ENCODE data around the gene PDZK1IP1. TPM values are rescaled to one million over a fixed set of nuclear protein-coding genes. Genes with fewer than 3 reads are reported as not detected.
"Not testable (repeated sequence)": the region's sequence is repeated elsewhere in the genome, so short reads cannot be mapped to it uniquely, and the experiment has no call there.

Gene PDZK1IP1
- total RNA-seq, 1 donor from 2014 or later, result not detected

DNA sequence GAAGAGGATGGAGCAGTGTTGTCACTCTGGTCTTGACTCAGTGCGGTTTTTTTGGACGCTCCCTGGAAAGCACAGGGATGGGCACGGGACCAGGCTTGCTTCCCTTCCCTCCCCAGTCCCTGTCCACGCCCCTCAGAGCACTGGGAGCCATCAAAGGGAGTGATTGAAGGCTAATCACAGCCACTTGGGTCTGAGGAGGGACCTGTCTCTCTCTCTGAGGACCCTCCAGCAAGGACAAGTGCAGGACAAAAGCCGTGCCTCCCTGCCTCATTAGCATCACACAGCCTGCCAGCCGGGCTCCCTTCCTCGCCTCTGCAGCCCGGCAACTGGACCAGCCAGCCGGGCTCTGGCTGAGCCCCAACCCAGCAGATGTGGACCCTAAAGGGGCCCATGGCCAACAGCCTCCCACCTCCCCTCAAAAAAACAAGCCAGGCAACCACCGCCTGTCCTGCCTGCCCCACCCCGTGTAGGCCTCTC is 18.6 kb upstream of the PDZK1IP1 start:
- Mint-ChIP-seq H3K4me1 (ENCODE audit: low read depth, unreplicated experiment) (peaks cover 6% of the 10 kb centered on the region), H3K4me3 (ENCODE audit: unreplicated experiment) (no peak overlapping the region), H3K27me3 (ENCODE audit: unreplicated experiment) (peaks cover 5% of the 10 kb centered on the region), H3K9me3 (ENCODE audit: unreplicated experiment) (peaks cover 8% of the 10 kb centered on the region), H3K27ac (ENCODE audit: unreplicated experiment) (no peak overlapping the region), H3K36me3 (ENCODE audit: unreplicated experiment) (peaks cover 4% of the 10 kb centered on the region)
- DNase-seq, result no peak
- TF ChIP-seq, protein P1, sequence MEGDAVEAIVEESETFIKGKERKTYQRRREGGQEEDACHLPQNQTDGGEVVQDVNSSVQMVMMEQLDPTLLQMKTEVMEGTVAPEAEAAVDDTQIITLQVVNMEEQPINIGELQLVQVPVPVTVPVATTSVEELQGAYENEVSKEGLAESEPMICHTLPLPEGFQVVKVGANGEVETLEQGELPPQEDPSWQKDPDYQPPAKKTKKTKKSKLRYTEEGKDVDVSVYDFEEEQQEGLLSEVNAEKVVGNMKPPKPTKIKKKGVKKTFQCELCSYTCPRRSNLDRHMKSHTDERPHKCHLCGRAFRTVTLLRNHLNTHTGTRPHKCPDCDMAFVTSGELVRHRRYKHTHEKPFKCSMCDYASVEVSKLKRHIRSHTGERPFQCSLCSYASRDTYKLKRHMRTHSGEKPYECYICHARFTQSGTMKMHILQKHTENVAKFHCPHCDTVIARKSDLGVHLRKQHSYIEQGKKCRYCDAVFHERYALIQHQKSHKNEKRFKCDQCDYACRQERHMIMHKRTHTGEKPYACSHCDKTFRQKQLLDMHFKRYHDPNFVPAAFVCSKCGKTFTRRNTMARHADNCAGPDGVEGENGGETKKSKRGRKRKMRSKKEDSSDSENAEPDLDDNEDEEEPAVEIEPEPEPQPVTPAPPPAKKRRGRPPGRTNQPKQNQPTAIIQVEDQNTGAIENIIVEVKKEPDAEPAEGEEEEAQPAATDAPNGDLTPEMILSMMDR (IDR thresholded peaks at IDR 0.05; ENCODE audit: partially characterized antibody, unreplicated experiment), result no peak

DNA sequence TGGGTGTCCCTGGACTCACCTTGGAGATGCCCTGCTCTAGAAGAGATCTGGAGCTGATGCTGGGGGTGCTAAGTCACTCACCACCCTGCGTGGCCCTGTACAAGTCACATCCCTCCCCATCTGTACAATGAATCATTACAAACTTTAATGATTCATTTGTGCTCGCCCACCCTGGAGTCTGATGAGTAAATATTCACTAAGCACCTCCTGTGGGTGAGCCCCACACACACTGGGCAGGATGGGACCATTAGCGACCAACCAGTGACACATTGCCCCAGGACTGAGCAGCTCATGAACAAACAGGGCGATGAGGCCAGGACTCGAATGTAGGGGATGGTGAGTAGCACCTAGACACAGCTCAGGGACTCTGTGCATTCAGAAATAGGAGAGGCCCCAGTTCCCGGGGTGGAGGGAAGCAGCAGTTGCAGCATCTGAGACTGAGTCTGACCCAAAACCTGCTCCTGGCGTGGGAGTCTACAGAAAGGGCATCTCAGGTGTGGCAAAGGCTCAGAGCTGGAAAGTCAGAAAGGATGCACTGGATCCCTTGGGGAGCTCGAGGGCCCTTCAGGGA is 18.1 kb upstream of the PDZK1IP1 start:
- no peak for DNase-seq
- Mint-ChIP-seq H3K27me3 (ENCODE audit: unreplicated experiment) (peaks cover 5% of the 10 kb centered on the region), H3K27ac (ENCODE audit: unreplicated experiment) (no peak overlapping the region), H3K4me3 (ENCODE audit: unreplicated experiment) (no peak overlapping the region), H3K36me3 (ENCODE audit: unreplicated experiment) (peaks cover 4% of the 10 kb centered on the region), H3K9me3 (ENCODE audit: unreplicated experiment) (peaks cover 12% of the 10 kb centered on the region), H3K4me1 (ENCODE audit: low read depth, unreplicated experiment) (peaks cover 6% of the 10 kb centered on the region)
- TF ChIP-seq, protein P1 (IDR thresholded peaks at IDR 0.05; ENCODE audit: partially characterized antibody, unreplicated experiment), result no peak

- no peak for DNase-seq
- Mint-ChIP-seq H3K4me3 (ENCODE audit: unreplicated experiment) (no peak overlapping the region), H3K27me3 (ENCODE audit: unreplicated experiment) (peaks cover 5% of the 10 kb centered on the region), H3K36me3 (ENCODE audit: unreplicated experiment) (peaks cover 4% of the 10 kb centered on the region), H3K4me1 (ENCODE audit: low read depth, unreplicated experiment) (peaks cover 6% of the 10 kb centered on the region), H3K9me3 (ENCODE audit: unreplicated experiment) (peaks cover 12% of the 10 kb centered on the region), H3K27ac (ENCODE audit: unreplicated experiment) (no peak overlapping the region)
- TF ChIP-seq, protein P1 (IDR thresholded peaks at IDR 0.05; ENCODE audit: partially characterized antibody, unreplicated experiment), result no peak
These were observed 16.1 kb upstream of the PDZK1IP1 start for GRCh38 chr1:47205918-47206317.

DNA sequence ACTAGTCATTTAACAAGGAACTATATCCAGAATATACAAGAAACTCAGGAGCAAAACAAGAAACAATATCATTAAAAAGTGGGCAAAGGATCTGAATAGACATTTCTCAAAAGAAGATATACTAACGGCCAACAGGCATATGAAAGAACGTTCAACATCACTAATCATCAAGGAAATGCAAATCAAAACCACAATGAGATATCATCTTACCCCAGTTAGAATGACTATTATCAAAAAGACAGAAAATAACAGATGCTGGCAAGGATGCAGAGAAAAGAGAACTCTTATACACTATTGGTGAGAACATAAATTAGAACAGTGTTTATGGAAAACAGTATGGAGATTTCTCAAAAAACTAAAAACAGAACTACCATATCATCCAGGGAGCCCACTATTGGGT is 13.7 kb upstream of the PDZK1IP1 start:
- not testable (repeated sequence) for DNase-seq; H3K4me3 Mint-ChIP-seq (ENCODE audit: unreplicated experiment); H3K36me3 Mint-ChIP-seq (ENCODE audit: unreplicated experiment); H3K27me3 Mint-ChIP-seq (ENCODE audit: unreplicated experiment); H3K27ac Mint-ChIP-seq (ENCODE audit: unreplicated experiment); H3K4me1 Mint-ChIP-seq (ENCODE audit: low read depth, unreplicated experiment)
- H3K9me3 Mint-ChIP-seq (ENCODE audit: unreplicated experiment), result peaks cover 12% of the 10 kb centered on the region

DNA sequence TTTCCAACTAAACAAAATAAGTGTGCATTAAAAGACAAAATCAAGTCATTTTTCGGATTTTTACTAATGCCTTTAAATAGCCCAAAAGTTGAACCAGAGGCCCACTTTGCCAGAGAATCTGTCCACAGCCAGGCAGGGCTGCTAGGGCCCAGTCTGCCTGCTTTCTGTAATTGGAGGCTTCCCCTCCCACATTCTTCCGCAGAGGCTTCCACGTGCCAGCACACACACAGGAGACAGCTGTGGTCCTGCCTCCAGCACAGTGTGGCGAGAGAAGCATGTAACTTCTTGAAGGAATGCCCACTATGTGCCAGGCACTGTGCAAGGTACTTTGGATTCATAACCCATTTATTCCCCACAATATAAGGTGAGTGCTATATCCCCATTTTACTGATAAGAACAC is 11.3 kb upstream of the PDZK1IP1 start:
- Mint-ChIP-seq H3K36me3 (ENCODE audit: unreplicated experiment) (peaks cover 9% of the 10 kb centered on the region), H3K9me3 (ENCODE audit: unreplicated experiment) (peaks cover 8% of the 10 kb centered on the region), H3K27me3 (ENCODE audit: unreplicated experiment) (peaks cover 4% of the 10 kb centered on the region), H3K4me1 (ENCODE audit: low read depth, unreplicated experiment) (no peaks in the 10 kb centered on the region), H3K4me3 (ENCODE audit: unreplicated experiment) (no peak overlapping the region), H3K27ac (ENCODE audit: unreplicated experiment) (no peak overlapping the region)
- no peak for DNase-seq
- TF ChIP-seq, protein P1 (IDR thresholded peaks at IDR 0.05; ENCODE audit: partially characterized antibody, unreplicated experiment), result no peak

Measured in glutamatergic neuron (in vitro differentiated cells).